K562 (cell line): ENCODE data around the gene ORMDL3. TPM values are rescaled to one million over a fixed set of nuclear protein-coding genes. Genes with fewer than 3 reads are reported as not detected.
A peak's percentile ranks its signal among the peaks of the same experiment; 100 is the strongest.

Experiments
- ATAC-seq: fragments of 200-7000 bp; cut with Tn5 transposase; 3 replicates; pipeline ENCODE4 v1.9.1; 2020; ENCODE audit warnings: moderate library complexity
- BruUV-seq: library from RNA; stranded (reverse); fragments of 400-500 nt; replicated peaks from 2 replicates; lab custom pipeline; 2021; lab: Mats Ljungman, UMichigan
- CTCF ChIA-PET: fragments of 300-600 bp; formaldehyde crosslinking; extraction: SDS; loops from one replicate; lab custom pipeline; 2021; ENCODE audit warnings: low intra/inter-chr PET ratio; lab: Yijun Ruan, JAX
- POLR2A ChIA-PET: fragments of 300-600, 350-650 bp; sonication (Branson Sonifier 250); formaldehyde crosslinking; extraction: SDS; loops from one replicate; lab custom pipeline; 2021; ENCODE audit warnings: antibody characterized with exemption, inconsistent platforms; lab: Yijun Ruan, JAX
- DNase-seq, 4 experiments: peaks; one replicate each; pipeline versions ENCODE4 v3.0.0 to v3.0.0-alpha.2; 2011 to 2018; ENCODE audit warnings: low spot score in 3 of 4, mixed read lengths in 3 of 4; ENCODE audit errors: extremely low read depth in 1 of 4
- FAIRE-seq: peaks from 2 replicates; lab custom pipeline; 2011; peaks lifted over from hg19 to GRCh38; lab: Jason Lieb, UNC
- H2AFZ ChIP-seq: 2 replicates; pipeline ENCODE4 v1.6.0; 2011; ENCODE audit warnings: low read depth, low read length, control low read depth, inconsistent platforms
- H3K27ac ChIP-seq: fragments of 200-600 bp; 3 replicates; pipeline ENCODE4 v1.8.0; 2011; ENCODE audit warnings: low read depth, mild to moderate bottlenecking, control low read depth, inconsistent platforms, low read length, moderate library complexity, mixed read lengths; ENCODE audit errors: extremely low read depth
- H3K27me3 ChIP-seq, 2 experiments: fragments of 300-600 bp in 1 of 2; 2 replicates in 1 of 2; 3 replicates in 1 of 2; pipeline versions ENCODE4 v1.6.0 to v1.8.0; 2011; ENCODE audit warnings: inconsistent platforms in 2 of 2, low read length in 2 of 2, mild to moderate bottlenecking in 1 of 2, mixed read lengths in 1 of 2, moderate library complexity in 1 of 2; ENCODE audit not compliant: control insufficient read depth in 2 of 2, insufficient read depth in 2 of 2
- H3K36me3 ChIP-seq: fragments of 300-600 bp; 3 replicates; pipeline ENCODE4 v1.8.0; 2011; ENCODE audit warnings: mild to moderate bottlenecking, low read length, inconsistent platforms; ENCODE audit not compliant: control insufficient read depth, insufficient read depth
- H3K4me1 ChIP-seq, 2 experiments: fragments of 200-600 bp in 1 of 2; replicated peaks in 1 of 2; 2 replicates in 1 of 2; 3 replicates in 1 of 2; pipeline versions ENCODE4 v1.5.1 to v1.8.0; 2011; ENCODE audit warnings: inconsistent platforms in 2 of 2, low read length in 2 of 2, mild to moderate bottlenecking in 1 of 2, mixed read lengths in 1 of 2, moderate library complexity in 1 of 2; ENCODE audit not compliant: control insufficient read depth in 2 of 2, insufficient read depth in 2 of 2
- H3K4me2 ChIP-seq: 2 replicates; pipeline ENCODE4 v1.6.1; 2011; ENCODE audit warnings: low read length, control low read depth, inconsistent platforms, mixed read lengths; ENCODE audit not compliant: insufficient read depth
- H3K4me3 ChIP-seq: fragments of 200-600 bp; sonication (generic), shearing (Covaris generic); 2 replicates; pipeline ENCODE4 v1.5.1; 2016; ENCODE audit warnings: control low read depth, inconsistent platforms
- H3K79me2 ChIP-seq: fragments of 200-600 bp; 3 replicates; pipeline ENCODE4 v1.8.0; 2011; ENCODE audit warnings: low read length, inconsistent platforms; ENCODE audit not compliant: control insufficient read depth, insufficient read depth
- H3K9ac ChIP-seq, 2 experiments: 2 replicates each; pipeline versions ENCODE4 v1.6.0 to v1.6.1; 2011; ENCODE audit warnings: low read depth in 2 of 2, low read length in 2 of 2, control low read depth in 1 of 2, inconsistent platforms in 1 of 2, mild to moderate bottlenecking in 1 of 2, mixed read lengths in 1 of 2; ENCODE audit not compliant: insufficient read depth in 1 of 2
- H3K9me1 ChIP-seq: one replicate; pipeline ENCODE4 v1.6.0; 2011; ENCODE audit warnings: inconsistent platforms, mild to moderate bottlenecking, low read length, moderate library complexity; ENCODE audit not compliant: control insufficient read depth, insufficient read depth
- H3K9me3 ChIP-seq: replicated peaks from 2 replicates; pipeline ENCODE4 v1.5.1; 2011; ENCODE audit warnings: low read depth, low read length, inconsistent platforms; ENCODE audit not compliant: control insufficient read depth, insufficient read depth
- H4K20me1 ChIP-seq: replicated peaks from 2 replicates; pipeline ENCODE4 v1.6.1; 2011; ENCODE audit warnings: low read length, inconsistent platforms, mixed read lengths; ENCODE audit not compliant: control insufficient read depth, insufficient read depth
- ARID3A ChIP-seq: IDR thresholded peaks from 2 replicates; pipeline ENCODE4 v1.6.1; 2012; ENCODE audit warnings: low read depth, low read length, improper control_type of control experiment, borderline replicate concordance
- CEBPG ChIP-seq, 3 experiments: fragments of 200-800 bp in 1 of 3; sonication (Bioruptor generic) in 1 of 3; sonication (generic) in 1 of 3; formaldehyde crosslinking in 1 of 3; IDR thresholded peaks in 2 of 3; conservative IDR thresholded peaks in 1 of 3; 2 replicates each; pipeline versions ENCODE4 v1.6.1 to v1.8.0; 2016 to 2022; ENCODE audit warnings: missing compliant biosample characterization in 2 of 3, missing genetic modification characterization in 2 of 3, mild to moderate bottlenecking in 1 of 3, missing genetic modification reagents in 1 of 3
- CTBP1 ChIP-seq: fragments of 450-650 bp; IDR thresholded peaks from 2 replicates; pipeline ENCODE4 v1.6.1; 2016; ENCODE audit warnings: borderline replicate concordance
- DDX20 ChIP-seq: fragments of 450-650 bp; IDR thresholded peaks from 2 replicates; pipeline ENCODE4 v1.6.1; 2016; ENCODE audit warnings: missing genetic modification characterization, low read depth, mild to moderate bottlenecking, missing compliant biosample characterization, moderate library complexity
- DIDO1 ChIP-seq: fragments of 450-650 bp; IDR thresholded peaks from 2 replicates; pipeline ENCODE4 v1.6.1; 2016; ENCODE audit warnings: low read depth, missing biosample characterization, missing genetic modification characterization
- ID3 ChIP-seq, 2 experiments: fragments of 250-450 bp in 1 of 2; fragments of 450-650 bp in 1 of 2; sonication (Bioruptor Pico) in 1 of 2; IDR thresholded peaks; 2 replicates each; pipeline versions ENCODE4 v1.6.1 to v1.8.0; 2016 to 2021; ENCODE audit warnings: mild to moderate bottlenecking in 2 of 2, moderate library complexity in 2 of 2, missing compliant biosample characterization in 1 of 2, missing genetic modification characterization in 1 of 2
- MTA3 ChIP-seq: fragments of 450-650 bp; formaldehyde crosslinking; IDR thresholded peaks from 2 replicates; pipeline ENCODE4 v1.6.1; 2017; ENCODE audit warnings: mild to moderate bottlenecking, borderline replicate concordance
- MTF1 ChIP-seq: fragments of 250-450 bp; sonication (Bioruptor Pico); IDR thresholded peaks from 2 replicates; pipeline ENCODE4 v1.9.0; 2021; ENCODE audit warnings: moderate library complexity, mild to moderate bottlenecking, inconsistent platforms, borderline replicate concordance
- NFRKB ChIP-seq: fragments of 450-650 bp; IDR thresholded peaks from 2 replicates; pipeline ENCODE4 v1.6.1; 2016; ENCODE audit warnings: low read depth
- PCBP2 ChIP-seq: fragments of 200-400 bp; formaldehyde crosslinking; IDR thresholded peaks from 2 replicates; pipeline ENCODE4 v1.6.1; 2018; ENCODE audit warnings: low read length, low read depth, mild to moderate bottlenecking, moderate library complexity; ENCODE audit not compliant: poor library complexity, severe bottlenecking
- SMAD4 ChIP-seq: fragments of 250-450 bp; sonication (Bioruptor Pico); conservative IDR thresholded peaks from 2 replicates; pipeline ENCODE4 v1.8.0; 2021; ENCODE audit warnings: inconsistent platforms, mild to moderate bottlenecking, moderate library complexity
- SMARCC2 ChIP-seq: fragments of 450-650 bp; IDR thresholded peaks from 2 replicates; pipeline ENCODE4 v1.6.1; 2017; ENCODE audit warnings: antibody characterized with exemption, moderate library complexity, mild to moderate bottlenecking, low read depth
- SMARCE1 ChIP-seq: fragments of 450-650 bp; IDR thresholded peaks from 2 replicates; pipeline ENCODE4 v1.7.1; 2016; ENCODE audit warnings: mild to moderate bottlenecking
- ZNF146 ChIP-seq: IDR thresholded peaks from one replicate; pipeline ENCODE4 v1.6.1; 2018; ENCODE audit warnings: missing compliant biosample characterization; ENCODE audit not compliant: unreplicated experiment
- WGBS: fragments of 100-300 bp; shearing (Covaris generic); methylation state at CpG from one replicate; pipeline ENCODE4 v1.1.6; 2016; ENCODE audit warnings: low coverage, mixed read lengths; ENCODE audit not compliant: insufficient coverage; ENCODE audit errors: missing lambda C conversion rate; 5-methylcytosine and 5-hydroxymethylcytosine counted together
- in situ Hi-C: fragments of 300-500 bp; cut with MboI; formaldehyde crosslinking; loops from 4 replicates; pipeline ENCODE4 v1.15.0; 2018; ENCODE audit warnings: inconsistent platforms, mixed read lengths
- intact Hi-C: fragments of 100-400 bp; cut with micrococcal nuclease; formaldehyde crosslinking; loops from 2 replicates; pipeline ENCODE4 v1.14.2; 2022
- polyA plus RNA-seq, 8 experiments: library from polyadenylated mRNA; depleted of rRNA in 4 of 8; stranded (reverse) in 5 of 8; unstranded in 3 of 8; fragments of >200 nt; fragmentation: Nextera tagmentation in 2 of 8; fragmentation: Illumina TruSeq in 1 of 8; extraction: Ambion mirVana in 2 of 8; extraction: Trizol in 1 of 8; gene quantifications; 2 replicates each; pipeline versions ENCODE4 v1.2.1 to v1.2.3, GENCODE V29; 2011 to 2014; ENCODE audit warnings: inconsistent platforms in 1 of 8, missing spikeins in 1 of 8
- total RNA-seq, 7 experiments: library from RNA; depleted of rRNA in 6 of 7; stranded (reverse); fragments of >200 nt in 6 of 7; fragmentation: Illumina TruSeq in 2 of 7; extraction: Trizol in 2 of 7; gene quantifications; 2 replicates each; pipeline versions ENCODE4 v1.2.1 to v1.2.3, GENCODE V29; 2011 to 2021; ENCODE audit warnings: low replicate concordance in 1 of 7

The ORMDL3 gene
- total and polyA plus RNA-seq, 9 of the 15 experiments (the other 6 are each of a cell fraction or from before 2014, with no cell fraction given), result 2.7 to 57.4 (median 27.1) TPM

DNA sequence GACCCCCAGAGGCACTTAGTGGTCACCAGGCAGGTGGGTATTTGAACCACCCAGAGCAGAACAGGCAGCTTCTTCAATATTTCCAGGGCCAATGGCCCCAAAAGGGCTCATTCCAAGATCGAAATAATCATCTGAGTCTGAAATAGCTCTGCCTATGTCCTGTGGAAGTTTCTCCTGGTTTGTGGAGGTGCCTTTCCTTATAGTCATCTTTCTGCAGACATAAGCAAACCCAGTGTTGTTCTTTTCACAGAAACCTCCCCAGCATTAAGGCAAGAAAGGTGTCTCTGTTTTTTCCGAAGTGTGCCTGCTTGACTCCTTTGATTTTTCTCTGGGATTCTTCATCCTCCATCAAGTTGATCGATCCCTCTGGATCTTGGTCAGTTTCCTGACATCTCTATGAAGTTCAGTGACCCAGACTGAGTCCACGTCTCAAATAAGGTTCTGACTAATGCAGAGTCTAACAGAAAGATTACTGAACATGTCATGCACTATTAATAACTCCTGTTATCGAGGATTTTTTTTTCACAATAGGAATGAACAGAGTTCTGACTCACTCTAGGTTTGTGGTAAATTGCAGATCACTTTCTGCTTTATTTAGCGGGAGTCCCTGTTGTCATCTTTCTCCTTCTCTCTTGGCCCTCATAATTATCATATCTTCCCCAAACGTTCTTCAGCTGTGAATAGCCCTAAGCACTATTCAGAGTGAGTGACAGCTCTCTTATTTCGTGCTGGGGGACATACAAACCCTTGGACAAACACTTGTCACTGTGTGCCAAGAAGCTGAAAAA lies 1.7 kb upstream of the ORMDL3 start (continued):
- TF ChIP-seq ARID3A (0 out of 2 replicates have a peak, but pooled peaks have one; percentile 39), SMAD4 (0 out of 2 replicates have a peak, but pooled peaks have one; percentile 23), MTF1 (no peak), SMARCE1 (peak; percentile 59; the same call in 1 of the 2 replicates)

- TSS peak; percentile 88 for BruUV-seq
- peak overlapping the region; percentile 98 for H2AFZ ChIP-seq
- peaks cover 33% of the 10 kb centered on the region for H3K79me2 ChIP-seq
- ChIA-PET CTCF (interaction anchor here (1.0 kb wide), 1 partner anchor 31 kb away, joined by 4 read pairs; no protein-coding TSS in a partner anchor), POLR2A (interaction anchor here (0.6 to 1.2 kb wide), 3 partner anchors 10 to 742 kb away, joined by 3 to 4 read pairs (median 3); partner anchors contain the start of gene GSDMB)
- peaks cover 27 to 45% of the 10 kb centered on the region in 2 experiments for H3K4me1 ChIP-seq
- intact Hi-C loops, result loop anchor here (2.0 kb wide), 1 partner anchor 25 kb away; no protein-coding TSS in a partner anchor
- ATAC-seq (peak; percentile 62), FAIRE-seq (peak; percentile 61), DNase-seq (peak in 3 of 4 experiments; percentile 40 to 44 (median 43))
- H3K9me1 ChIP-seq, result peaks cover 4% of the 10 kb centered on the region
- peaks cover 13% of the 10 kb centered on the region; the same call in 2 of the 3 replicates for H3K36me3 ChIP-seq
- H4K20me1 ChIP-seq, result 0 out of 2 replicates have a peak, but pooled peaks cover 14% of the 10 kb centered on the region
- H3K27me3 ChIP-seq, result no peaks in the 10 kb centered on the region
- in situ Hi-C loops, result no loop called here
- H3K9me3 ChIP-seq, result no peaks in the 10 kb centered on the region
- H3K4me2 ChIP-seq, result peak overlapping the region; percentile 95
- peak overlapping the region; percentile 83 to 97 for H3K9ac ChIP-seq
- peak overlapping the region; percentile 97 for H3K4me3 ChIP-seq
- WGBS, result 17% methylated on average over 17 of the region's 17 CpGs
- peak overlapping the region; percentile 76 for H3K27ac ChIP-seq
- TF ChIP-seq PCBP2 (no peak), CEBPG (CRISPR knock-in tag; IDR thresholded peaks at IDR 0.05) (no peak), CEBPG (tag; conservative IDR thresholded peaks at IDR 0.05 in 1 of 2, IDR thresholded peaks at IDR 0.05 in 1 of 2) (no peak), DDX20 (tag) (no peak), CTBP1 (0 out of 2 replicates have a peak, but pooled peaks have one; percentile 67), DIDO1 (tag) (no peak), MTA3 (no peak), NFRKB (no peak), ZNF146 (no peak), SMARCC2 (no peak), ID3 (CRISPR knock-in tag; IDR thresholded peaks at IDR 0.05) (no peak), ID3 (tag; IDR thresholded peaks at IDR 0.05) (no peak)
Observed at GRCh38 chr17:39927929-39928857, 792 bp upstream of the ORMDL3 start.
